Pancreas (tissue), 10 donors: ENCODE results near the gene OR11A1. TPM values are rescaled to one million over a fixed set of nuclear protein-coding genes. Genes with fewer than 3 reads are reported as not detected.

Source experiments
- ATAC-seq, 4 donors: fragments of 200-7000 bp; cut with Tn5 transposase; one replicate each; pipeline versions ENCODE4 v1.8.0 to v1.9.1; 2020; ENCODE audit warnings: mild to moderate bottlenecking in 4 of 4, moderate library complexity in 4 of 4
- DNase-seq, 6 donors: peaks; one replicate each; pipeline ENCODE4 v3.0.0-alpha.2; 2020
- FAIRE-seq: peaks from 2 replicates; lab custom pipeline; 2012; peaks lifted over from hg19 to GRCh38; lab: Jason Lieb, UNC
- H3K27ac ChIP-seq, 4 donors: fragments of 200-600 bp; sonication (generic); 1 replicate in 3 of 4; 2 replicates in 1 of 4; pipeline versions ENCODE4 v1.5.0 to v1.8.0; 2020
- H3K27me3 ChIP-seq, 4 donors: fragments of 200-600 bp; one replicate each; pipeline ENCODE4 v1.8.0; 2021
- H3K36me3 ChIP-seq, 3 donors: fragments of 200-600 bp; sonication (generic) in 1 of 3; one replicate each; pipeline versions ENCODE4 v1.5.0 to v1.8.0; 2020 to 2021
- H3K4me1 ChIP-seq, 3 donors: fragments of 200-600 bp; one replicate each; pipeline ENCODE4 v1.8.0; 2021
- H3K4me3 ChIP-seq, 4 donors: fragments of 200-600 bp; sonication (generic) in 2 of 4; one replicate each; pipeline versions ENCODE4 v1.5.0 to v1.8.0; 2020 to 2021
- H3K9me3 ChIP-seq, 4 donors: fragments of 200-600 bp; one replicate each; pipeline ENCODE4 v1.8.0; 2021
- WGBS, 2 donors: extraction: QIAGEN DNeasy Blood & Tissue Kit; methylation state at CpG; one replicate each; pipeline ENCODE4 v1.1.7; 2013; 5-methylcytosine and 5-hydroxymethylcytosine counted together
- intact Hi-C, 3 donors: fragments of 100-400 bp; cut with DNase I; formaldehyde crosslinking; loops; one replicate each; pipeline versions ENCODE4 v1.11.1 to v1.14.2; 2022
- polyA plus RNA-seq, 2 donors: library from polyadenylated mRNA; stranded (reverse); fragments of 200-250 nt; gene quantifications; one replicate each; pipeline ENCODE4 v1.2.3, GENCODE V29; 2013
- total RNA-seq, 6 donors: library from RNA; stranded (reverse); fragmentation: NEBNext Ultra II Directional in 4 of 6; extraction: Animal tissue kit (Norgen Biotek cat#: 25700) in 4 of 6; gene quantifications; one replicate each; pipeline versions ENCODE4 v1.2.1 to v1.2.4, GENCODE V29; 2021 to 2023
- TF ChIP-seq, protein P1 (sequence below), 4 donors: fragments of 200-600 bp; sonication (generic) in 3 of 4; IDR thresholded peaks; one replicate each; pipeline versions ENCODE4 v1.5.0 to v1.8.0; 2021; ENCODE audit warnings: antibody characterized with exemption in 4 of 4
- donor health status: healthy with polysubstance abuse.
- donor health status: DM: no; HTN: no; CAD: no; lungs with moderate emphysema.
- donor health status: DM: no; HTN: no; CAD: no.
- donor health status: control.
- donor health status: control.
- donor health status: Bipolar disorder and iron deficiency.
- donor health status: DM: yes; HTN: yes; CAD: no.
- donor health status: DM: no; HTN: no; CAD: no.
- donor health status: DM: no; HTN: no; CAD: no.
- donor health status: DM: yes; HTN: yes; CAD: no.

The OR11A1 gene
- total and polyA plus RNA-seq, 8 donors, result not detected

DNA sequence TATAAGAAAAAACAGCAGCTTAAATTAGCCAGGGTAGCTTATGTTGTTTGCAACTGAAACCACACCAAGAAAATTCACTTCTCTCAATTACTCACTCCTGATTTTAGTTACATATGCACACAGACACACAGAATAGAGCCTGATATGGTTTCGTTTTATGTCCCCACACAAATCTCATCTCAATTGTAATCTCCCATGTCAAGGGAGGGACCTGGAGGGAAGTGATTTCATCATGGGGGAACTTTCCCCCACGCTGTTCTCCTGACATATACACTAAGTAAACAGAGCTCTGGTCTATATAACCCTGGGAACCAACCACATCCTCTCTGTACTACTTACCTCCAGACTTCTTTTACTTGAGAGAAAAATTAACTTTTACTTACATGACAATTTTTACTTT is 32.3 kb downstream of the OR11A1 start:
- TF ChIP-seq, protein P1, sequence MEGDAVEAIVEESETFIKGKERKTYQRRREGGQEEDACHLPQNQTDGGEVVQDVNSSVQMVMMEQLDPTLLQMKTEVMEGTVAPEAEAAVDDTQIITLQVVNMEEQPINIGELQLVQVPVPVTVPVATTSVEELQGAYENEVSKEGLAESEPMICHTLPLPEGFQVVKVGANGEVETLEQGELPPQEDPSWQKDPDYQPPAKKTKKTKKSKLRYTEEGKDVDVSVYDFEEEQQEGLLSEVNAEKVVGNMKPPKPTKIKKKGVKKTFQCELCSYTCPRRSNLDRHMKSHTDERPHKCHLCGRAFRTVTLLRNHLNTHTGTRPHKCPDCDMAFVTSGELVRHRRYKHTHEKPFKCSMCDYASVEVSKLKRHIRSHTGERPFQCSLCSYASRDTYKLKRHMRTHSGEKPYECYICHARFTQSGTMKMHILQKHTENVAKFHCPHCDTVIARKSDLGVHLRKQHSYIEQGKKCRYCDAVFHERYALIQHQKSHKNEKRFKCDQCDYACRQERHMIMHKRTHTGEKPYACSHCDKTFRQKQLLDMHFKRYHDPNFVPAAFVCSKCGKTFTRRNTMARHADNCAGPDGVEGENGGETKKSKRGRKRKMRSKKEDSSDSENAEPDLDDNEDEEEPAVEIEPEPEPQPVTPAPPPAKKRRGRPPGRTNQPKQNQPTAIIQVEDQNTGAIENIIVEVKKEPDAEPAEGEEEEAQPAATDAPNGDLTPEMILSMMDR (IDR thresholded peaks at IDR 0.05), result no peak
- intact Hi-C loops, result loop anchor here in 1 of 3 donors (10.0 kb wide), 1 partner anchor 160 kb away; the partner anchor contains the start of gene OR2H2
- no peaks in the 10 kb centered on the region for H3K36me3 ChIP-seq
- DNase-seq (no peak), FAIRE-seq (no peak), ATAC-seq (no peak)
- no peak overlapping the region for H3K4me3 ChIP-seq
- no peak overlapping the region for H3K27ac ChIP-seq
- WGBS, 2 donors, result 31 to 34% methylated on average over 2 of the region's 2 CpGs
- no peaks in the 10 kb centered on the region for H3K27me3 ChIP-seq
- no peaks in the 10 kb centered on the region for H3K4me1 ChIP-seq
- no peaks in the 10 kb centered on the region for H3K9me3 ChIP-seq

DNA sequence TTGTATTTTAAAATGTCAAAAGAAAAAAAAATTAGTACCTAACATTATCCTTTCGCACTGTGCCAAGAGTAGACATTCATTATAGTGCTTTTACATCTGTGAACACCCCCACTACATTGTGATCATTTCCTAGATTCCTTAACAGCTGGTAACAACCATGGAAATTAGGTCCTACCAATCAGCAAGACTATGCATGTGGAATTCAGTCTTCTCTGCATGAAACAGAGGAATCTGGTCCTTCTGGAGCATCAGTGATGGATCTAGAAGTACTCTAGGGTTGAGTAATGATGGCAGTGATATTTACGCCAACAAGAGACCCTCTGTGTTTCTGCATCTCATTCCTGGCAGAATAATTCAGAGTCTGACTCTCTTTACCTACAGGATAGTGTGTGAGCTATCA is 32.7 kb downstream of the OR11A1 start:
- no peak for ATAC-seq
- H3K9me3 ChIP-seq, result no peaks in the 10 kb centered on the region
- 82 to 86% methylated on average over 2 of the region's 2 CpGs for WGBS, 2 donors
- no peak for DNase-seq
- no peak for FAIRE-seq
- H3K27ac ChIP-seq, result no peak overlapping the region
- H3K36me3 ChIP-seq, result no peaks in the 10 kb centered on the region
- intact Hi-C loops, result loop anchor here in 1 of 3 donors (10.0 kb wide), 1 partner anchor 161 kb away; the partner anchor contains the start of gene OR2H2
- H3K4me3 ChIP-seq, result no peak overlapping the region
- TF ChIP-seq, protein P1 (IDR thresholded peaks at IDR 0.05), result no peak
- H3K27me3 ChIP-seq, result no peaks in the 10 kb centered on the region
- H3K4me1 ChIP-seq, result no peaks in the 10 kb centered on the region

DNA sequence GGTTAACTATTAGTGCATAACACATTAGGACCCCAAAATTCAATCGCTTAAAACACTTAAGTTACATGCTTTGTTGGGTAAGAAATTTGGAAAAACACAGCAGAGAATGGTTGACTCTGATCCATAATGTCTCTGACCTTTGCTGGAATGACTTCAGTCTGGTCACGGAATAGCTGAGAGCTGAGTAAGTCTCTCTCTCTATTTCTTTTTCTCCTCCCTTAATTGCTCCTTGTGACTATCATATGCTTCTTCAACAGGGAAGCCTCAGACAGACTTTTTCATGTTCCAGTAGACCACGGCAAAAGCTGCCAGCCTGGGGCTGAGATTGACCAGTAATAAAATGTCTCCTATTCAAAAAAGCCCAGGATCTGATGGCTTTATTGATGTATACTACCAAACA is 37.4 kb downstream of the OR11A1 start:
- intact Hi-C loops, result no loop called here
- Histone ChIP-seq H3K4me3 (no peak overlapping the region), H3K4me1 (no peaks in the 10 kb centered on the region), H3K9me3 (no peaks in the 10 kb centered on the region), H3K27me3 (no peaks in the 10 kb centered on the region), H3K36me3 (no peaks in the 10 kb centered on the region), H3K27ac (no peak overlapping the region)
- DNase-seq (no peak), ATAC-seq (no peak), FAIRE-seq (no peak)
- TF ChIP-seq, protein P1 (IDR thresholded peaks at IDR 0.05), result no peak
- WGBS, 2 donors, result 68 to 72% methylated on average over 3 of the region's 3 CpGs

DNA sequence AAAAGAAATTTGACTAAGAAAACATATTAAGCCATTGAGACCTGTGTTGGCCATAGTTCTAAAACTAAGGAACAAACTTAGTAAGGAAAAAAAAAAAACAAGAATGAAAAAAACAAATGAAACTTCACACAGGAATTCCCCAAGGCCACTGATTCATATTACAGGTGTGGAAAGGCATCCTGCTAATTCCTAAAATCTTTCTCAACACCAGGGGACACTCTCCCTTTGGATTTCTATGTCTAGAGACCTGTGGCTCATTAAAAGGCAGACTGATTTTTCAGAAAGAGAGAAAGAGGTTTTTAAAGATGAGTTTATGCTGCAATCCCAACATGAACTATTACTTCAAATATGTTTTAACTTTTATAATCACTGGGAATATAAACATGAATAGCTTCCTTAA is 42.3 kb downstream of the OR11A1 start, which contains the start of gene OR12D1:
TSS of gene OR12D1 (plus strand) at position 341 of the 400 bp plus-strand sequence.
- TF ChIP-seq, protein P1 (IDR thresholded peaks at IDR 0.05), result peak in 2 of 4 donors; percentile 9 to 15
- intact Hi-C loops, result no loop called here
- peaks cover 0 to 3% (median 0%) of the 10 kb centered on the region in 3 donors for H3K4me1 ChIP-seq
- ATAC-seq, result peak in 3 of 4 donors; percentile 72 to 97 (median 78)
- no peak for FAIRE-seq
- H3K36me3 ChIP-seq, result no peaks in the 10 kb centered on the region
- H3K27me3 ChIP-seq, result no peaks in the 10 kb centered on the region
- peak within 1 kb of the TSS in 1 of 4 donors; percentile 44 for H3K27ac ChIP-seq
- no peaks in the 10 kb centered on the region for H3K9me3 ChIP-seq
- no peak for DNase-seq
- H3K4me3 ChIP-seq, result no peak within 1 kb of the TSS

DNA sequence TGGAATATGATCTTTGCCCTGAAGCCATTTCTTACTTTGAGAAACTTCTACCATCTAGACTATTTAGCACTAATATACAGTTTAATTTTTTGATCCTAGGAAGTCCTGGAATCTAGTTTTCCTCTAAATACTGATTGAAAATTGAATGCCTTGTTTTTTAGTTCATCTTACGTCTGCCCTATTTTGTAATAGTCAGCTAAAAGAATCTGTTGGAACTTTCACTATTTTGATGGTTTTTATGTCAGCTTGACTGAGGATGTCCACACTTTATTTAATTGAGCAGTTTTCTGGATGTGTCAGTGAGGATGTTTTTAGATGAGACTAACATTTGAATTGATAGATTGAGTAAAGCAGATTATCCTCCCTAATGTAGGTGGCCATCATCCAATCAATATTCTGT is 53.1 kb downstream of the OR11A1 start:
- ATAC-seq, result no peak
- no peak for DNase-seq
- TF ChIP-seq, protein P1 (IDR thresholded peaks at IDR 0.05), result no peak
- Histone ChIP-seq H3K27ac (no peak overlapping the region), H3K36me3 (no peaks in the 10 kb centered on the region), H3K4me3 (no peak overlapping the region), H3K4me1 (no peaks in the 10 kb centered on the region), H3K27me3 (no peaks in the 10 kb centered on the region), H3K9me3 (no peaks in the 10 kb centered on the region)
- no peak for FAIRE-seq
- intact Hi-C loops, result no loop called here
- WGBS, 2 donors, result 83 to 91% methylated on average over 1 of the region's 1 CpG
